Lung (tissue), 12 donors: ENCODE results near the gene ATP7B. TPM values are rescaled to one million over a fixed set of nuclear protein-coding genes. Genes with fewer than 3 reads are reported as not detected.

Source experiments
- ATAC-seq: fragments of 200-7000 bp; cut with Tn5 transposase; one replicate; pipeline ENCODE4 v1.9.1; 2020; ENCODE audit warnings: moderate number of reproducible peaks; ENCODE audit not compliant: insufficient read depth, low FRiP score
- DNase-seq, 3 donors: peaks; one replicate each; pipeline ENCODE4 v3.0.0-alpha.2; 2013 to 2017
- H3K27ac ChIP-seq, 2 donors: one replicate each; pipeline ENCODE4 v1.5.1; 2013; ENCODE audit warnings: mild to moderate bottlenecking in 2 of 2, moderate library complexity in 2 of 2, control low read depth in 1 of 2, inconsistent platforms in 1 of 2, low read depth in 1 of 2, low read length in 1 of 2
- H3K27me3 ChIP-seq, 3 donors: one replicate each; pipeline ENCODE4 v1.5.1; 2013; ENCODE audit warnings: low read length in 2 of 3; ENCODE audit not compliant: control insufficient read depth in 3 of 3, insufficient read depth in 3 of 3
- H3K36me3 ChIP-seq, 4 donors: one replicate each; pipeline ENCODE4 v1.5.1; 2013; ENCODE audit warnings: low read length in 4 of 4, mild to moderate bottlenecking in 1 of 4, moderate library complexity in 1 of 4; ENCODE audit not compliant: control insufficient read depth in 4 of 4, insufficient read depth in 4 of 4
- H3K4me1 ChIP-seq, 5 donors: one replicate each; pipeline ENCODE4 v1.5.1; 2013; ENCODE audit warnings: low read length in 5 of 5, mild to moderate bottlenecking in 2 of 5, moderate library complexity in 1 of 5; ENCODE audit not compliant: control insufficient read depth in 5 of 5, insufficient read depth in 5 of 5
- H3K4me3 ChIP-seq: one replicate; pipeline ENCODE4 v1.5.1; 2013; ENCODE audit warnings: mild to moderate bottlenecking, control low read depth, moderate library complexity
- H3K9ac ChIP-seq, 2 donors: one replicate each; pipeline ENCODE4 v1.5.1; 2013; ENCODE audit warnings: low read length in 2 of 2, control low read depth in 1 of 2; ENCODE audit not compliant: insufficient read depth in 1 of 2
- H3K9me3 ChIP-seq, 4 donors: one replicate each; pipeline ENCODE4 v1.5.1; 2013; ENCODE audit warnings: low read length in 3 of 4, mild to moderate bottlenecking in 1 of 4, moderate library complexity in 1 of 4; ENCODE audit not compliant: control insufficient read depth in 4 of 4, insufficient read depth in 3 of 4
- CTCF ChIP-seq: IDR thresholded peaks from 2 replicates; pipeline ENCODE4 v1.5.1; 2012; ENCODE audit warnings: mild to moderate bottlenecking; ENCODE audit errors: control extremely low read depth, extremely low read depth
- WGBS, 2 donors: extraction: QIAGEN DNeasy Blood & Tissue Kit; methylation state at CpG; one replicate each; pipeline ENCODE4 v1.1.7; 2013; 5-methylcytosine and 5-hydroxymethylcytosine counted together
- polyA plus RNA-seq, 2 donors: library from polyadenylated mRNA; stranded (reverse); fragments of 200-250 nt; gene quantifications; one replicate each; pipeline ENCODE4 v1.2.1, GENCODE V29; 2013
- total RNA-seq, 2 donors: library from RNA; depleted of rRNA in 1 of 2; stranded (reverse); fragments of >200 nt in 1 of 2; gene quantifications; one replicate each; pipeline ENCODE4 v1.2.1, GENCODE V29; 2014 to 2021
- donor health status: control.
- donor health status: control.
- donor health status: Bipolar disorder and iron deficiency.
- donor health status: healthy.
- donor health status: DM: yes; HTN: yes; CAD: no.

The ATP7B gene
- total and polyA plus RNA-seq, 4 donors = 1.4 to 10.2 (median 4.4) TPM

GRCh38 chr13:51906581-51906980, 104.7 kb downstream of the ATP7B start:
- no peak overlapping the region for H3K9ac ChIP-seq
- no peak overlapping the region for H3K27ac ChIP-seq
- TF ChIP-seq CTCF = no peak
- ATAC-seq (no peak), DNase-seq (peak in 1 of 3 donors; percentile 21)
- H3K36me3 ChIP-seq = no peaks in the 10 kb centered on the region
- no peak overlapping the region for H3K4me3 ChIP-seq
- H3K9me3 ChIP-seq = no peaks in the 10 kb centered on the region
- H3K27me3 ChIP-seq = no peaks in the 10 kb centered on the region
- H3K4me1 ChIP-seq = peaks cover 0 to 6% (median 0%) of the 10 kb centered on the region in 5 donors
- 53% methylated on average over 3 of the region's 3 CpGs for WGBS, 2 donors

GRCh38 chr13:51905787-51906186, 105.5 kb downstream of the ATP7B start:
- Histone ChIP-seq H3K9ac (no peak overlapping the region), H3K4me3 (no peak overlapping the region), H3K36me3 (no peaks in the 10 kb centered on the region), H3K27ac (no peak overlapping the region), H3K4me1 (peaks cover 0 to 6% (median 0%) of the 10 kb centered on the region in 5 donors), H3K27me3 (no peaks in the 10 kb centered on the region), H3K9me3 (no peaks in the 10 kb centered on the region)
- WGBS, 2 donors = 76 to 95% methylated on average over 6 of the region's 6 CpGs
- no peak for DNase-seq
- TF ChIP-seq CTCF = no peak
- ATAC-seq = no peak

DNA sequence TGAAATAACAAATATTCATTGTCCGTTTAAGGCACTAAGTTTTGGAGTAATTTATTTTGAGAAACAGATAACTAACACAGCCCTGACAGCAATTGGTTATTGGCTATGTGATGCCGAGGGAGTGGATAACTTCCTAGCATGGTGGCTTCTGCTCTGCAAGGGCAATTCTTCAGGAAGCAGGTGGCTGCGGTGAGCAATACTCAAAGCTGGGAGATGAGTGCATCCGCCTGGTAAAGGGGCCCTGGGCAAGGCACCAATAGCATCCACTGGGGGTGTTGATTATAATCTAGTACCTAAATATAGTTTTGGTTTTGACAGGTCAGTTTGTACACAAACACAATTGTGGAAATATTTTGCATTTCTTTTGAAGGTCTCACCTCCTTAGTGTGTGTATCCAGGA, 108.5 kb downstream of the ATP7B start:
- no peak overlapping the region for H3K4me3 ChIP-seq
- no peak overlapping the region for H3K27ac ChIP-seq
- no peak for TF ChIP-seq CTCF
- no peak overlapping the region for H3K9ac ChIP-seq
- H3K4me1 ChIP-seq = peaks cover 0 to 6% (median 0%) of the 10 kb centered on the region in 5 donors
- no peaks in the 10 kb centered on the region for H3K9me3 ChIP-seq
- WGBS, 2 donors = 64 to 79% methylated on average over 4 of the region's 4 CpGs
- H3K27me3 ChIP-seq = no peaks in the 10 kb centered on the region
- DNase-seq (no peak), ATAC-seq (no peak)
- no peaks in the 10 kb centered on the region for H3K36me3 ChIP-seq

DNA sequence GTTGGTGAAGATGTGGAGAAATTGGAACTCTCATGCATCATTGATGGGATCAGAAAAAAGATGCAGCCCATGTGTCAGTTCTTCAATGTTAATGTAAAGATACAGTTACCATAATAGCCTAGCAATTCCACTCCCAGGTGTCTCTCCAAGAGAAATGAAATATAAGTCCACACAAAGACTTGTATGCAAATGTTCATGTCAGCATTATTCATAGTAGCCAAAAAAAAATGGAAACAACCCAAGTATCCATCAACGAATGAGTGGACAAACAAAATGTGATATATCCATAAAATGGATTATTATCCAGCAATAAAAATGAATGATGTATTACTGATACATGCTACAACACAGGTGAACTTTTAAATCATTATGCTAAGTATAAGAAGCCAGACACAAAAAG, 110.8 kb downstream of the ATP7B start:
- Histone ChIP-seq H3K9ac (no peak overlapping the region), H3K9me3 (no peaks in the 10 kb centered on the region), H3K27ac (no peak overlapping the region), H3K36me3 (no peaks in the 10 kb centered on the region), H3K4me3 (no peak overlapping the region), H3K4me1 (no peaks in the 10 kb centered on the region), H3K27me3 (no peaks in the 10 kb centered on the region)
- 88 to 95% methylated on average over 1 of the region's 1 CpG for WGBS, 2 donors
- ATAC-seq (no peak), DNase-seq (no peak)
- no peak for TF ChIP-seq CTCF
